Right atrium auricular region (tissue), 2 donors: ENCODE measurements around the gene USP17L5. TPM values are rescaled to one million over a fixed set of nuclear protein-coding genes. Genes with fewer than 3 reads are reported as not detected.
"Not testable (repeated sequence)": the region's sequence is repeated elsewhere in the genome, so short reads cannot be mapped to it uniquely, and the experiment has no call there.

ENCODE experiments used
- DNase-seq: peaks from one replicate; pipeline ENCODE4 v3.0.0-alpha.2; 2019; ENCODE audit warnings: low spot score
- H3K27ac ChIP-seq, 2 donors: fragments of 200-600 bp; sonication (generic); 1 replicate in 1 of 2; 2 replicates in 1 of 2; pipeline ENCODE4 v1.5.1; 2016 to 2019
- H3K27me3 ChIP-seq, 2 donors: fragments of 200-600 bp; sonication (generic); one replicate each; pipeline versions ENCODE4 v1.5.1 to v1.6.0; 2017 to 2019
- H3K36me3 ChIP-seq: fragments of 200-600 bp; sonication (generic); one replicate; pipeline ENCODE4 v1.5.1; 2016
- H3K4me1 ChIP-seq, 2 donors: fragments of 200-600 bp; sonication (generic); one replicate each; pipeline versions ENCODE4 v1.5.1 to v1.6.0; 2017 to 2019
- H3K4me3 ChIP-seq, 2 donors: fragments of 200-600 bp; sonication (generic); 1 replicate in 1 of 2; 2 replicates in 1 of 2; pipeline ENCODE4 v1.5.1; 2017 to 2019; ENCODE audit warnings: mild to moderate bottlenecking in 1 of 2, moderate library complexity in 1 of 2
- H3K9me3 ChIP-seq, 2 donors: fragments of 200-600 bp; sonication (generic); one replicate each; pipeline ENCODE4 v1.5.1; 2019
- total RNA-seq, 2 donors: library from RNA; depleted of rRNA; stranded (reverse); fragments of >200 nt; gene quantifications; one replicate each; pipeline ENCODE4 v1.1.0, GENCODE V29; 2016
- TF ChIP-seq, protein P1 (sequence below), 2 donors: fragments of 200-600 bp; sonication (generic); IDR thresholded peaks; one replicate each; pipeline ENCODE4 v1.5.1; 2019; ENCODE audit warnings: antibody characterized with exemption in 2 of 2

The USP17L5 gene
- total RNA-seq, 2 donors from 2014 or later = not detected

GRCh38 chr4:9381012-9381534, 41.9 kb downstream of the USP17L5 start:
- not testable (repeated sequence) for H3K27me3 ChIP-seq, H3K9me3 ChIP-seq, H3K36me3 ChIP-seq, H3K27ac ChIP-seq, H3K4me1 ChIP-seq
- TF ChIP-seq, protein P1, sequence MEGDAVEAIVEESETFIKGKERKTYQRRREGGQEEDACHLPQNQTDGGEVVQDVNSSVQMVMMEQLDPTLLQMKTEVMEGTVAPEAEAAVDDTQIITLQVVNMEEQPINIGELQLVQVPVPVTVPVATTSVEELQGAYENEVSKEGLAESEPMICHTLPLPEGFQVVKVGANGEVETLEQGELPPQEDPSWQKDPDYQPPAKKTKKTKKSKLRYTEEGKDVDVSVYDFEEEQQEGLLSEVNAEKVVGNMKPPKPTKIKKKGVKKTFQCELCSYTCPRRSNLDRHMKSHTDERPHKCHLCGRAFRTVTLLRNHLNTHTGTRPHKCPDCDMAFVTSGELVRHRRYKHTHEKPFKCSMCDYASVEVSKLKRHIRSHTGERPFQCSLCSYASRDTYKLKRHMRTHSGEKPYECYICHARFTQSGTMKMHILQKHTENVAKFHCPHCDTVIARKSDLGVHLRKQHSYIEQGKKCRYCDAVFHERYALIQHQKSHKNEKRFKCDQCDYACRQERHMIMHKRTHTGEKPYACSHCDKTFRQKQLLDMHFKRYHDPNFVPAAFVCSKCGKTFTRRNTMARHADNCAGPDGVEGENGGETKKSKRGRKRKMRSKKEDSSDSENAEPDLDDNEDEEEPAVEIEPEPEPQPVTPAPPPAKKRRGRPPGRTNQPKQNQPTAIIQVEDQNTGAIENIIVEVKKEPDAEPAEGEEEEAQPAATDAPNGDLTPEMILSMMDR (IDR thresholded peaks at IDR 0.05) = peak; percentile 31 to 78
- peak; percentile 62 for DNase-seq
- peak overlapping the region; percentile 20 to 50 for H3K4me3 ChIP-seq

GRCh38 chr4:9384126-9384525, 44.9 kb downstream of the USP17L5 start:
- H3K36me3 ChIP-seq = no peaks in the 10 kb centered on the region
- H3K4me3 ChIP-seq = no peak overlapping the region
- TF ChIP-seq, protein P1 (IDR thresholded peaks at IDR 0.05) = no peak
- no peaks in the 10 kb centered on the region for H3K9me3 ChIP-seq
- H3K27me3 ChIP-seq = no peaks in the 10 kb centered on the region
- H3K27ac ChIP-seq = no peak overlapping the region
- H3K4me1 ChIP-seq = no peaks in the 10 kb centered on the region
- DNase-seq = no peak

GRCh38 chr4:9389001-9389400, 49.8 kb downstream of the USP17L5 start:
- not testable (repeated sequence) for H3K4me3 ChIP-seq, H3K9me3 ChIP-seq, H3K27ac ChIP-seq, H3K4me1 ChIP-seq, H3K27me3 ChIP-seq, DNase-seq, H3K36me3 ChIP-seq

Other genes with a start within 250 kb of the USP17L5 start
- not detected for gene FAM90A26, start 169.0 kb upstream of the USP17L5 start, total RNA-seq
- not detected for gene USP17L10, start 128.7 kb upstream of the USP17L5 start, total RNA-seq
- not detected for gene USP17L11, start 124.0 kb upstream of the USP17L5 start, total RNA-seq
- gene USP17L12, start 119.3 kb upstream of the USP17L5 start, total RNA-seq = not detected
- gene USP17L13, start 114.5 kb upstream of the USP17L5 start, total RNA-seq = not detected
- not detected for gene USP17L15, start 105.0 kb upstream of the USP17L5 start, total RNA-seq
- gene USP17L17, start 95.5 kb upstream of the USP17L5 start, total RNA-seq = not detected
- not detected for gene USP17L18, start 90.8 kb upstream of the USP17L5 start, total RNA-seq
- gene USP17L19, start 86.0 kb upstream of the USP17L5 start, total RNA-seq = not detected
- gene USP17L20, start 81.3 kb upstream of the USP17L5 start, total RNA-seq = not detected
- not detected for gene USP17L21, start 76.5 kb upstream of the USP17L5 start, total RNA-seq
- not detected for gene USP17L22, start 71.8 kb upstream of the USP17L5 start, total RNA-seq
- gene USP17L24, start 14.2 kb upstream of the USP17L5 start, total RNA-seq = not detected
- not detected for gene USP17L25, start 9.5 kb upstream of the USP17L5 start, total RNA-seq
- not detected for gene USP17L26, start 4.7 kb upstream of the USP17L5 start, total RNA-seq
- not detected for gene USP17L27, start 4.7 kb downstream of the USP17L5 start, total RNA-seq
- gene USP17L28, start 9.5 kb downstream of the USP17L5 start, total RNA-seq = not detected
- gene USP17L29, start 14.2 kb downstream of the USP17L5 start, total RNA-seq = not detected
- gene USP17L30, start 23.7 kb downstream of the USP17L5 start, total RNA-seq = not detected
- gene DEFB131A, start 105.0 kb downstream of the USP17L5 start, total RNA-seq = not detected